NCI-H69 (cell line): ENCODE results near the gene TMEM255B.
A peak's percentile ranks its signal among the peaks of the same experiment; 100 is the strongest.

Source experiments
- DNase-seq: peaks from one replicate; lab custom pipeline; 2025; lab: John Stamatoyannopoulos, UW

The TMEM255B gene

DNA sequence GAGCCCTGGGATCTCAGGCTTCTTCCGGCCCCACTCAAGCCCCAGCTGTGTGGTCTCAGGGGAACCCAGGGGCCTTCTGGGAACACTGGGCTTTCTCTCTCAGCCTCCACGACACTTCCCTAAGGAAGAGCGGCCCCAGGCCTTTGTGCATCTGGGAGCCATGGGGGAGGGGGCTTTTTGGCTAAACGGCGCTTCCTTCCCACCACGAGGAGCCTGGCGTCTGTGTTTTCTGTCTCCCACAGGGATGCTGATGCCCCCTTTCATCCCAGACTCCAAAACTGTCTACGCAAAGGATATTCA is 24.2 kb upstream of the TMEM255B start:
- DNase-seq, result no peak

DNA sequence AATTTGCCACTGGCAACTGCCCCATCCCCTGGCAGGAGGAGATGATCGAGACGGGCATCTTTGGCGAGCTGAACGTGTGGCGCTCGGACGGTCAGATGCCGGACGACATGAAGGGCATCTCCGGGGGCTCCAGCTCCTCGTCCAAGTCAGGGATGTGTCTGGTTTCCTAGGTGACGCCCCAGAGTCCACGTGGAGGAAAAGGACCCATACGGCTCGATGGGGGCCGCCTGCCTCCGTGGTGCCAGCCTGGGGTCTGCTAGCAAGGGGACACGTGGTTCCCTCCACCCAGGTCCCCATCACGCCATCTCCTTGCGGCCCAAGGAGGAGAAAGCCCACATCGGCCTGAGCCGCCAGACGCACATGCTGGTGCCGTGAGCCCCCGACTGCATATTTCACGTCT is 23.8 kb upstream of the TMEM255B start:
- no peak for DNase-seq

DNA sequence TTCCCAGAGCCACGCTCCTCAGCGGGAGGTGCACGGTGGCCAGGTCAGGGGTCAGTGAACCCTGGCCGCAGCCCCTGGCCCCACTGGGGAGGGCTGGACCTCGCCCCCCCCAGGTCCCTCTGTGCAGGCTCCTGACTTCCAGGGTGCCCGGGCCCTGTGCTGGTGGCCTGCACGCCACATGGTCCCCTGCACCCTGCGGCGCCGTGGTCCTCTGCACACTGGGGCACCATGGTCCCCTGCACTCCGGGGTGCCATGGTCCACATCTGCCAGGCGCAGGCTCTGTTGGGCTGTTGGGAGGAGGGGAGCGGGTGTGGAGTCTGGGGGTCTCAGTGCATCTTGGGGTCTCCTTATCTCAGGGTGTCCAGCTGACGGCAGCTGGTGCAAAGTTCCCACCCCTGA is 23.3 kb upstream of the TMEM255B start:
- DNase-seq, result no peak

DNA sequence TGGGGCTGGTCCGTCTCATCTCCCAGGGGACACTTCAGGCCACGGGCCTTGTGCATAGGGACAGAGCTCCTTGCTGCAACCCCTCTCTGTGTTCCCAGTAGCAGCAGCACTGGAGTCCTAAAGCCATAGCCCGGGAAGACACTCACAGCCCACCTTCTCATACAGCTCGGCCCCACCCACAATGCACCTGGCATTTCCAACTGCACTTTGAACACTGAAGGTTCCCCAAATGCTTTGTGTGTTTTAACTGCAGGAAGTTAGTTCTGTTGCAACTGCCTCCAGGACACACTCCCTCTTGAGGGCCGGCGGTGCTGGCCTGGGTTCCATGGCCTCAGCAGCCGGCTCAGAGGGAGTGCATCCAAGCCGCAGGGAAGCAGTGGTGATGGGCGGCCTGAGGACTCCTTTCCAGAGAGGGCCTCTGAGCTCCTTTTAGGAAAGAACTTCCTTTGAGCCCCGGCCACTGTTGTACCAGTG is 22.7 kb upstream of the TMEM255B start:
- DNase-seq, result no peak

DNA sequence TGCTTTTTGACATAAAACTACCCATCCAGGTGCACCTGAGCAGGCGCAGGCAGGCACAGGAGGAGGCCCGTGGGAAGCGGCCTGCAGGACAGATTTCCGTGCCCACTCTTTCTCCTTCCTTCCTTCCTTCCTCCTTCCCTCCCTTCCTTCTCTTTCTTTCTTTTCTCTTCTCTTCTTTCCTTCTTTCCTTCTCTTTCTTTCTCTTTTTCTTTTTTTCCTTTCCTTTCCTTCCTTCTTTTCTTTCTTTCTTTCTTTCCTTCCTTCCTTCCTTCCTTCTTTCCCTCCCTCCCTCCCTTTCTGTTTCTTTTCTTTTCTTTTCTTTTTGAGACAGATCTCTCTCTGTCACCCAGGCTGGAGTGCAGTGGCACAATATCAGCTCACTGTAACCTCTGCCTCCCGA is 21.2 kb upstream of the TMEM255B start:
- no peak for DNase-seq

DNA sequence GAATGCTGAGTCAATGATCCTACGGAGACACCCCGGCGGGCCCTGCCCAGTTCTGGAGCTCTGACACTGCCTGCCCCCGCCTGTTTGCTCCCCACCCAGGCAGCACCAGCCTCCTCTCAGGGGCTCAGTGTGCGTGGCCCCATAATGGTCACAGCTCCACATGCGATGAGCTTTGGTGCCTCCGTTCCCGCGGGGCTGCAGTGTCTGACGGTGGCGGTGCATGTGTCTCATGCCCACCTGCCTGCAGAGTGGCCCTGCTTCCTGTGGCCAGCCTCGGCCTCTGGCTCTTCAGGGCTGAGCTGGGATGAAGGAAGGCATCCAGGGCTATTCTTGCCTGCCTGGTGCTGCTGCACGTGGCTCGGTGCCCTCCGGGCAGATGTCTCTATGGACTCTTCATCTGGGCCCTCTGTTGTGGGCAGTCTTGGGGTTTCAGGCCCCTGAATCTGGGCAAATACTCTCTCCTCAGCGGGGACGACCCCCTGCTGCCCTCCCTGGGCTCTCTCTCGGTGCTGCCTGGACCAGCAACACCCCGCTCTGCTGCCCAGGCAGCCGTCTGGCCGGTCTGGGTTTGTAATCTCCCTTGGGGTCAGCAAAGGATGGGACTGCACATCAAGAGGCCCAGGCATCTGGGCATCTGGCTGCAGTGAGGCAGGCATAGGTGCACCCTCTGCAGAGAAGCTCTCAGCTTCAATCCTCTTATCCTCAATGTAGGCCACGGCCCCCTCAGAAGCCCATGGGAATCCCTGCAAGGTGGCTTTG is 19.3 kb upstream of the TMEM255B start:
- DNase-seq, result no peak

DNA sequence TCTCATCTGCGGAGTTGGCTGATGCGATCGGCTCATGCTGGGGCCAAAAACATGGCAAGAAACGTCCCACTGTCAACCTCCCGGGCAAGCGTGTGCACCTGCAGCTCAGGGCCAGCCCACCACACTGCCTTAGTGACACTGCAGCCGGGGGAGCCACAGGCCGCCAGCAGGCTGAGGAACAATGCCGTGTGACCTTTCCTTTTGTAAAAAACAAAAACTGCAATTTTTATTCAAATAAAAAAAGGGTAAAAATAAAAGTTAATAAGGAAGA is 18.8 kb upstream of the TMEM255B start:
- DNase-seq, result no peak

DNA sequence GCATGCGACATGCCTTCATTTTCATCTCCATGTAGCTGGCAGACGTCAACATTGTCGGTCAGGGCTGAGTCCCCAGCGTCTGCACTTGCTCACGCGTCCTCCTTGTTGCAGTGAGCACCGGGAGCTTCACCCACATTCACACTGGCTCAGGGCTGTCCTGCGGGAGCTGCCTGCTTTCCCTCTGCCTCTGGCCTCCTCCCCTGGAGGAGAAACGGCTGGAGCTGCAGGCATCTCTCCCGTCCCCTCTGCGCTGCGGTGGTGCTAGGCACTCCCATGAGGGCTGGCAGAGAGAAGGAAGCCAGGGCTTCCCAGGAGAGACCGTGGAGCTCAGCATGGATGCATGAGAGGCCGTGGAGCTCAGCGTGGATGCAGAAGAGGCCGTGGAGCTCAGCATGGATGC is 18.4 kb upstream of the TMEM255B start:
- DNase-seq, result no peak

DNA sequence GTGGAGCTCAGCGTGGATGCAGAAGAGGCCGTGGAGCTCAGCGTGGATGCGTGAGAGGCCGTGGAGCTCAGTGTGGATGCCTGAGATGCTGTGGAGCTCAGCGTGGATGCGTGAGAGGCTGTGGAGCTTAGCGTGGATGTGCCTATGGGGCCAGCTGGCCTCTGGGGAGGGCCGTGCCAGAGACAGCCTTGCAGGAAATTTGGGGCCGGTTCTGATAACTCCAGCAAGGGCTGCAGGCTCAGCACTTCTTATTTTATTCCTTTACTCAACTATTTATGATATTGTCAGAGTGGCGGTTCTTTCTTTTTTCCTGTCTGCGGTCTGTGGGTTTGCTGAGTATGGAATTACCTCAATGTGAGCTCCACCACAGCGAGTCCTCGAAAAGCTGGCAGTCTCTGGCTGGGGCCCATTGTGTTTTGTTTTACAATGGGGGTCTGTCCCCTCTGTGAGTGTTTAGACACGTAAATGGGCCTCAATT is 17.8 kb upstream of the TMEM255B start:
- DNase-seq, result no peak

DNA sequence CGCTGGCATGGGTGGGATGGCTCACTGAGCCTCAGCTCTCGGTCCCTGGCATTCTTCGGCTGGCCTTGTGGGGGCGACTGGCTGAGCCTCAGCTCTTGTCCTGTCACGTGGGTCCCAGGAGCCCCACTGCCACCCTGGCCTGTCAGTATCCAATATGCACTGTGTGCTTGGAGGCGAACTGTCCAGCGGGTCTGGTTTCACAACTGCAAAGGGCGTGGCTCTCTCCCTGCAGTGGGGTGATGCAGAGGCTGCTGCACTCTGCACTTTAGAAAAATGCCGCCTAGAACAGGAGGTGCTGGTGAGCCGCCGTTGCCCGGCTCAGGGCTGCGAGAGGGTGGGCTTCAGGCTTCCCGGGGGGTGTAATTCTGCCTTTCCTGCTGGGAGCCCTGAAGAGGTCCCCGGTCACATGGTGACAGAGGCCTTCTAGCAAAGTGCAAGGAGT is 17.0 kb upstream of the TMEM255B start:
- peak; percentile 61 for DNase-seq

DNA sequence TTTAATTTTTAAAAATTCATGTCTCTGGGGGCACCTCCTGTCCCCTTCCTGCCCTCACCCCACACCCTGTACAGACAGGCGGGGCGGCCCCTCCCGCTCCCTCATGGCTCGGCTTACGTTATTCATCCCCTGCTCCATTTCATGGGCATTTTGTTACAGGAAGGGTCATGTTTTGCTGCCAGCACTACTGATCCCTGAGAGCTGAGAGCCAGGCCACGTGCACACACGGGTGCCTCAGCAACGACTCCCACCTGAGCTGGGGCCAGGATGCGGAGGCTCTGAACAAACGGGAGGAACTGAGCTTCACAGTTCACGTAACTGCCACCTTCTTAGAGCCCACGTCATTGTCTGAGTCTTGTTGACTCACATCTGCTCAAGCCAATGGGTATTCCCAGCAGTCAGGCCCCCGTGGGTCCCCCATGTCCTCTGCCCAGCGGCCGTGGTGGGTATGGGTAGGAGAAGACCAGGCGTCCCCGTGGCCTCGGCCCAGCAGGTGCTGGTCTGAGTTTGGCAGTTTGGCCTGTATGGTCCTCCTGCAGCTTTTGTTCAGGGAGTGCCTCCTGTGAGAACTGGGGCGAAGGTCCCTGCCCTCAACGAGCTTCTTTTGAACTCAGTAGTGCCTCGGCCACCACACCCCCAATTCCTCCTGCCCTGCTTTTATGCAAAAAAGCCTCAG is 16.4 kb upstream of the TMEM255B start:
- no peak for DNase-seq

DNA sequence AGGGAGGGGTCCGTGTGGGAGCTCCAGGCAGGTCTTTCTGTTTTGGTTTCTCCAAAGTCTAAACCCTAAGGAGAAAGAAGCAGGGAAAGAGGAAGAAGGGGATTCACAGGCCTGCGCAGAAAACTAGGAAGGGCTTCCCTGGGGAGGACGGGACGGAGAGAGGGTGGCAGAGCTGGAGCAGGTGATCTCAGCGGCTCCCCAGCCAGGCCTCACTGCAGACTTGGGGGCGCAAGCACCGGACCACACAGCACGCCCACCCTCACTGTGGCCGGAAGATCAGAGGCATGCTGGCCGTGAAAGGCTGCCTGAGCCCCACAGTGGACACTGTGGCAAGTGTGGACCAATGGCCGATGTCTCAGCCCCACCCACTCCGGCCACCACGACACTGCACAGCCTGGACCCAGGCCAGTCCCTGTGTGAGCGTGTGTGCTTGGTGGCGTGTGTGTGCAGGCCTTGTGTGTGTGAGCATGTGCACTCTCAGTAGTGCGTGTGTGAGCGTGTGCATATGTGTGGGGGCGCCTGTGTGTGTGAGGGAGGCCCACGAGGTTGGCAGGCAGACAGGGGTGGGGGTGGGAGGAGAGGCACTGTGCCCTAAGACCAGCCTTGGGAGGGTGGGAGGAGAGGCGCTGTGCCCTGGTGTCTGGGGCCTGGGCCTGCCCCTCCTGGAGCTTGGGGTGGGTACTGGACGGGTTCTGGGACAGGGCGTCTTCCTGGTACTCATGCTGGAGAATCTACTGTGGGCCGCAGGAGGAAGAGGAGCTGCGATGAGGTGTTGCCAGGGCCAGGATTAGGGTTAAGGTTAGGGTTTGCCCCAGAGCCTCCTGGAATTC is 15.4 kb upstream of the TMEM255B start:
- no peak for DNase-seq

DNA sequence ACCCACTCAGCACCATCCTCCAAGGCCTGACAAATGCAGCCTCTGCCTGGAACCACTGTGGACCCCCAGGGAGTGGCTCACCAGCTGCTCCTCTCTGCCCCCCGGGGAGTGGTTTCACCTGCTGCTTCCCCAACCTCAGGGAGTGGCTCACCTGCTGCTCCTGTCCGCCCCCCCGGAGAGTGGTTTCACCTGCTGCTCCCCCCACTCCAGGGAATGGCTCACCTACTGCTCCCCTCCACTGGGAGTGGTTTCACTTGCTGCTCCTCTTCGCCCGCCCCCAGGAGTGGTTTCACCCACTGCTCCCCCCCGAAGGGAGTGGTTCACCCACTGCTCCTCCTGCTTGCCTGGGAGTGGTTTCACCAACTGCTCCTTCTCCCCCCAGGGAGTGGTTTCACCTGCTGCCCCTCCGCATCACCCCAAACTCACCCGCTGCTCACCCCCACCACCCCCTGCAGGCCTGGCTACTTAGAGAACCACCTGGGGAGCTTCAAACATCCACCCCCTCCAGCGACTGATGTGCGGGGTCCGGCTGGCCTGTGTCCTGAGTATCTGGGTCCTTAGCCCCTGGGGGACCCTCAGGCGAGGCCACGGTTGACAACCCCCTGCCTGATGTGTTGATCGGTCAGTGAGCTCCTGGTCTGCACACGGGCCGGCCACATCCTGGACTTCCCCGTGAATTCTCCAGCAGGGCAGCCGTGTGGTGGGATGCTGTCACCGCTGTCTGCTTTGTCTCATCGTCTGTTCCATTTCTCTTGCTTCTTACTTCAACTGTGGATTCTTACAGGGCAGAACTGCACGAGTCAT is 14.6 kb upstream of the TMEM255B start:
- DNase-seq, result peak; percentile 64

DNA sequence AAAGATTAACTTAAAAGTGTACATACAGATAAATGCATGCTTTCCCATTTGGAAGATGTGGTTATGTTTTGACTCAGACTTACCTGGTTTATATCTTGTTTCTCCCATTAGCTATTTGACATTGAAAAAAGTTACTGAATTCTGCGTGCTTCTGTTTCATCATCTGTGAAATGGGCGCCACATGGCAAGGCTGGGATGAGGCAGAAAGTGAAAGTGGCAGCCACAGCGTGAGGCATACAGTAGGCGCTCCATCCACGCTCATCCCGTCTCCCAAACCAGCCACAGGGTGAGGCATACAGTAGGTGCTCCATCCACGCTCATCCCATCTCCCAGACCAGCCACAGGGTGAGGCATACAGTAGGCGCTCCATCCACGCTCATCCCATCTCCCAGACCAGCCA is 14.0 kb upstream of the TMEM255B start:
- no peak for DNase-seq

DNA sequence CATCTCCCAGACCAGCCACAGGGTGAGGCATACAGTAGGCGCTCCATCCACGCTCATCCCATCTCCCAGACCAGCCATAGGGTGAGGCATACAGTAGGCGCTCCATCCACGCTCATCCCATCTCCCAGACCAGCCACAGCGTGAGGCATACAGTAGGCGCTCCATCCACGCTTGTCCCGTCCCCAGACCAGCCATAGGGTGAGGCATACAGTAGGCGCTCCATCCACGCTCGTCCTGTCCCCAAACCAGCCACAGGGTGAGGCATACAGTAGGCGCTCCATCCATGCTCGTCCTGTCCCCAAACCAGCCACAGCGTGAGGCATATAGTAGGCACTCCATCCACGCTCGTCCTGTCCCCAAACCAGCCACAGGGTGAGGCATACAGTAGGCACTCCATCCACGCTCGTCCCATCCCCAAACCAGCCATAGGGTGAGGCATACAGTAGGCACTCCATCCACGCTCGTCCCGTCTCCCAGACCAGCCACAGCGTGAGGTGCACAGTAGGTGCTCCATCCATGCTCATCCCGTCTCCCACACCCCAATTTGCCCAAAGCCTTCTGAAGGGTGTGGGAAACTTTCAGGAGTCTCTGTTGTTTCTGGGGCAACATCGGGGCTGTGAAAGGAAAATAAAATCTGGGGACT is 13.4 kb upstream of the TMEM255B start:
- peak; percentile 36 for DNase-seq

DNA sequence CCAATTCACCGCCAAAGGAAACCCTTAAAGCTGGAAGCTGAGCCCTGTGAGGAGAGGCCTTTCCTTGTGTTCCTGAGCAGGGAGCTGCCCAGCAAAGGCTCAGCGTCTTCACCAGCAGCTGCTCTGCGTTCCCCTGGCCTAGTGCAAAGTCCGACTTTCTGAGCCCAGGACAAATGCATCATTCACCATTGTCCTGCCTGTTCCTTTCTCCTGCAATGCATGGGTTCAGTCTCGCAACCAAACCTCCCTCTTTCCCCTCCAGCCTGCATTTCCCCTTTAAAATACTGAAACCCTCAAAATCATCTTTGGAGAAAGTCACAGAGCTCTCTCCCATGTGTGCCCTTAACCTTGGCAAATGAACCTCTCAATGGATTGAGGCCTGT is 12.9 kb upstream of the TMEM255B start:
- DNase-seq, result no peak

DNA sequence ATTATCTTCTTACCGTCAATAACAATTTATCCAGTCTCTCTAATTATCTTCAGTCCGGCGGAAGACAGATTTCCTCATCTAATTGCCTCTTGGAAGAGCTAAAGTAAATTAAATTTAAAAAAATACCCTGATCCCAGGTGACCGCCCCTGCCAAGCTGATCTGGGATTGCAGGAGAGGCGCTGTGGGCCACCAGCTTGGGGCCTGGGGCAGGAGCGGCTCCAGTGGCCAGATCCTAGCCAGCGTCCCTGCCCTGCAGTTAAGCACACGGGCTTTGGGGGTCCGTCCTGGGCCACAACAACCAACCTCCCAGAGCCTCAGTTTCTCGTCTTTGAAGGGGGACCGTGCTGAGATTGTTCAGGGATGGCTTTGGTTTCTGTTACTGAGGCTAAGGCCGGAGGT is 12.4 kb upstream of the TMEM255B start:
- DNase-seq, result no peak

DNA sequence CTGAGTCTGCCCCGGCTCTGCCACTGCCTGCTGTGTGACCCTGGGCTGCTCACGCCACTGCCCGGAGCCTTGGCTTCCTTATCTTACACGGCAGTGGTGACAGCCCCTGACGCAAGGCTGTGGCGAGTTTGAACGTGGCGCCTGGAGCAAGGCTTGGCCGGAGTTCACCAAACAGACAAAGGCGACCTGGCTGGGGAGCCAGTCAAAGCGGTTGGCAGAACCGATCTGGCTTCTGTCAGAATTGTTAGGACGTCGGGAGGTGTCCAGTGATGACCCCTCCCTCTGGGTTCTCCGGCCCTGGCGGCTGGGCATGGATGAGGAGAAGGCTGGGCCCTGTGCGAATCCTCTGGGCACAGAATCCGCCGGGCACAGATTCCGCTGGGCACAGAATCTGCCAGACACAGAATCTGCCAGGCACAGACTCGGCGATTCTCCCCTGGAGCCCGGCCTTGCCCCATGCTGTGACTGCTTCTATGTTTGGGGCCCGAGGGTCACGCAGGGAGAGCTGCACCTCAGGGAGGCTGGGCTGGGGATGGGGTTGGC is 11.7 kb upstream of the TMEM255B start:
- DNase-seq, result no peak

DNA sequence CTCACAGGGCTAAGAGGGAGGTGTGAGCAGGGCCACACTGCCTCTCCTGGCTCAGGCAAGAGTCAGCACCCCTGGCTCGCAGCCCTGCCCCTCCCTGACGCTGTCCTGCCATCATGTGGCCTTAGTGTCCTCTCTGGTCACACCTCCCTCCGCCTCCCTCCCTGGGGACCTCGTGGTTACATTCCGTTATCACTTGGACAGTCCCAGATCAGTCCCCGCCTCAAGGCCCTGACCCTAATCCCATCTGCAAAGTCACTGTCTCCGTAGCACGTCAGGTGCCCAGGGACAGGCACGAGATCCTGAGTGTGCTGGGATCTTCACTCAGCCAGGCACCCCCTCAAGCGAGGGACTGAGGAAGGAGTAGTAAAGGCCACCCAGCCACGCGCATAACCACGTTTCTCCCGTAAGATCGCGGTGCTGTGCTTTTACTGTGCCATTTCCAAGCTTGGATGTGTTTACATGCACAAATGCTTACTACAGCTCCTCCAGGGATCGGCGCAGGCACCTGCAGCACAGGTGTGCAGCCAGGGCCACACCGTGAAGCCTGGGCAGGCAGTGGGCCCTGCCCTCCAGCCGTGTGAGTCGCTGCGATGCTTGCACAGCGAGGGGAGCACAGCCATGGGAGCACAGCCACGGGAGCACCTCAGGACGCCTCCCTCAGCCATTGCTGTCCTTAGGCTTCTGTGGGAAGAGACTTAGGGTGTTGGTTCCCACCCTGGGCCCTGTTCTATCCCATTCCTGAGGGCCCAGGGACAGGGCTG is 10.7 kb upstream of the TMEM255B start:
- no peak for DNase-seq

DNA sequence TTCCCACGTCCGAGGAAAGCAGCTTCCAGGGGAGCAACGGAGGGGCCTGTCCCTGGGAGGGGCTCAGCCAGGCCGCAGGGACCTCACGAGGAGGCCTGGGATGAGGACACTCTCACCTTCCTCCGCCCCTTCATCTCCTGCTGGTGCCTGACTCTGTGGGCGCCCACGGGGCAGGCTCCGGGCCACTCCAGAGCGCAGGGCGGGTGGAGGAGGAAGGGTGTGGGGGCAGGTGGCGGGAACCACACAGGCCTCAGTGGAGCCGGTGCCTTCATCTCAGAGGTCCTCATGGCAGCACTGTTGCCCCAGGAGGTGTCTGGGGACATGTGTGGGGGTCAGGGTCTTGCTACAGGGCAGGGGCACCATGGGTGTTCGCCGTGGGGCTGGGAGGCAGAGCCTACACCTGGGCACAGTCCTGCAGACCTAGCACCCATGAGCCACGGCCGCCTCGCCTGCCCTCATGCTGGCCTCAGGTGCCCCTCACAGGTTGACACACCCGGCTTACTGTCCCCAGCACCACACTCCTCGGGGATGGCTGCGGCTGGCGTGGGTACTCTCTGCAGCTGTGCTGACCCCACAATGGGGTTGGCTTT is 10.1 kb upstream of the TMEM255B start:
- no peak for DNase-seq
